Measurements from ENCODE around the gene UIMC1. TPM values are rescaled to one million over a fixed set of nuclear protein-coding genes. Genes with fewer than 3 reads are reported as not detected.
"Not testable (repeated sequence)": the region's sequence is repeated elsewhere in the genome, so short reads cannot be mapped to it uniquely, and the experiment has no call there.

Gene UIMC1
- total and polyA plus RNA-seq, 2 donors = 44.4 to 51.8 TPM

GRCh38 chr5:176999526-176999925 lies 7.1 kb downstream of the UIMC1 start:
- H3K36me3 ChIP-seq (ENCODE audit: control insufficient read depth in 2 of 2, insufficient read depth in 2 of 2, low read length in 1 of 2) = peaks cover 0 to 11% of the 10 kb centered on the region in 2 donors
- not testable (repeated sequence) for H3K9me3 ChIP-seq (ENCODE audit: control insufficient read depth in 2 of 2, insufficient read depth in 1 of 2, low read length in 1 of 2); H3K27me3 ChIP-seq (ENCODE audit: control insufficient read depth in 2 of 2, insufficient read depth in 1 of 2, low read length in 1 of 2); H3K27ac ChIP-seq (ENCODE audit: low read depth in 1 of 2, low read length in 1 of 2); DNase-seq (ENCODE audit: low read depth in 6 of 9, low spot score in 9 of 9); H3K4me3 ChIP-seq (ENCODE audit: low read length in 2 of 2)
- peaks cover 5 to 13% of the 10 kb centered on the region in 2 donors for H3K4me1 ChIP-seq (ENCODE audit: control insufficient read depth in 2 of 2, insufficient read depth in 2 of 2, low read length in 2 of 2)

DNA sequence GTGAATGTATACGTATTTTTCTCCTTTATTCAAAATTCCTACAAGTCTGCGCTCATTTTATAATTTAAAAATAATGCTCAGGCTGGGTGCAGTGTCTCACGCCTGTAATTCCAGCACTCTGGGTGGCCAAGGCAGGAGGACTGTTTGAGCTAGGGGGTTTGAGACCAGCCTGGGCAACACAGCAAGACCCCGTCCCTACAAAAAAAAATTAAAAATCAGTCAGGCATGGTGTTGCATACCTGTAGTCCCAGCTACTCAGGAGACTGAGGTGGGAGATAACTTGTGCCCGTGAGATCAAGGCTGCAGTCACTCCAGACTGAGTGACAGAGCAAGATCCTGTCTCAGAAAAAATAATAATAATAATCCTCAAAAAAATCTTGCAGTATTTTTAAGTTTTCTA lies 7.8 kb downstream of the UIMC1 start:
- Histone ChIP-seq H3K27ac (ENCODE audit: low read depth in 1 of 2, low read length in 1 of 2) (no peak overlapping the region), H3K27me3 (ENCODE audit: control insufficient read depth in 2 of 2, insufficient read depth in 1 of 2, low read length in 1 of 2) (no peaks in the 10 kb centered on the region), H3K9me3 (ENCODE audit: control insufficient read depth in 2 of 2, insufficient read depth in 1 of 2, low read length in 1 of 2) (peaks cover 0 to 10% of the 10 kb centered on the region in 2 donors), H3K4me1 (ENCODE audit: control insufficient read depth in 2 of 2, insufficient read depth in 2 of 2, low read length in 2 of 2) (peaks cover 2 to 12% of the 10 kb centered on the region in 2 donors), H3K36me3 (ENCODE audit: control insufficient read depth in 2 of 2, insufficient read depth in 2 of 2, low read length in 1 of 2) (peaks cover 0 to 9% of the 10 kb centered on the region in 2 donors), H3K4me3 (ENCODE audit: low read length in 2 of 2) (no peak overlapping the region)
- no peak for DNase-seq (ENCODE audit: low read depth in 6 of 9, low spot score in 9 of 9)
- 99% methylated on average over 5 of the region's 5 CpGs for WGBS

DNA sequence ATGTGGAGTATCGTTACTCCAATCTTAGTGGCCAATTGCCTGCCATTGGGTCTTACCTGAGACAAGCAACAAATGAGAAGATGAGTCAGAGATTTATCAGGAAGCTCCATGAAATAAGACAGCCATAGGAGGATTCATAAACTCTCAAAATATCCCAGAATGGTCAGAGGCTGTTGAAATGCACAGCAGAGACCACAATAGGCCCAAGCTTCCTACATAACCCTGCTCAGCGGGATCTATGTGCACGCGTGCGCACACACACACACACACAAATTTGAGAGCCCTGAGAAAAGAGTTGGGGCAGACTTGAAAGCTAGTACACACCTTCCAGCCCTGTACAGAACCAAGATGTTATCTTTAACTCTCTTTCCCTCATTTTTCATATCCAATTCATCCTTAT lies 9.8 kb downstream of the UIMC1 start:
- H3K4me3 ChIP-seq (ENCODE audit: low read length in 2 of 2) = no peak overlapping the region
- 97% methylated on average over 5 of the region's 5 CpGs for WGBS
- peaks cover 0 to 10% of the 10 kb centered on the region in 2 donors for H3K9me3 ChIP-seq (ENCODE audit: control insufficient read depth in 2 of 2, insufficient read depth in 1 of 2, low read length in 1 of 2)
- peaks cover 0 to 9% of the 10 kb centered on the region in 2 donors for H3K4me1 ChIP-seq (ENCODE audit: control insufficient read depth in 2 of 2, insufficient read depth in 2 of 2, low read length in 2 of 2)
- no peak overlapping the region for H3K27ac ChIP-seq (ENCODE audit: low read depth in 1 of 2, low read length in 1 of 2)
- H3K27me3 ChIP-seq (ENCODE audit: control insufficient read depth in 2 of 2, insufficient read depth in 1 of 2, low read length in 1 of 2) = no peaks in the 10 kb centered on the region
- no peak for DNase-seq (ENCODE audit: low read depth in 6 of 9, low spot score in 9 of 9)
- H3K36me3 ChIP-seq (ENCODE audit: control insufficient read depth in 2 of 2, insufficient read depth in 2 of 2, low read length in 1 of 2) = peaks cover 0 to 6% of the 10 kb centered on the region in 2 donors

- Histone ChIP-seq H3K9me3 (ENCODE audit: control insufficient read depth in 2 of 2, insufficient read depth in 1 of 2, low read length in 1 of 2) (peaks cover 0 to 10% of the 10 kb centered on the region in 2 donors), H3K4me3 (ENCODE audit: low read length in 2 of 2) (no peak overlapping the region)
These were observed 10.4 kb downstream of the UIMC1 start for GRCh38 chr5:176995896-176996767.

GRCh38 chr5:176995122-176995490 lies 11.5 kb downstream of the UIMC1 start:
- H3K9me3 ChIP-seq (ENCODE audit: control insufficient read depth in 2 of 2, insufficient read depth in 1 of 2, low read length in 1 of 2) = peaks cover 0 to 10% of the 10 kb centered on the region in 2 donors
- no peaks in the 10 kb centered on the region for H3K27me3 ChIP-seq (ENCODE audit: control insufficient read depth in 2 of 2, insufficient read depth in 1 of 2, low read length in 1 of 2)
- no peak for DNase-seq (ENCODE audit: low read depth in 6 of 9, low spot score in 9 of 9)
- H3K4me1 ChIP-seq (ENCODE audit: control insufficient read depth in 2 of 2, insufficient read depth in 2 of 2, low read length in 2 of 2) = peaks cover 0 to 9% of the 10 kb centered on the region in 2 donors
- peak overlapping the region in 1 of 2 donors; percentile 36 for H3K27ac ChIP-seq (ENCODE audit: low read depth in 1 of 2, low read length in 1 of 2)
- no peak overlapping the region for H3K4me3 ChIP-seq (ENCODE audit: low read length in 2 of 2)
- H3K36me3 ChIP-seq (ENCODE audit: control insufficient read depth in 2 of 2, insufficient read depth in 2 of 2, low read length in 1 of 2) = peaks cover 0 to 3% of the 10 kb centered on the region in 2 donors
- WGBS = 97% methylated on average over 3 of the region's 3 CpGs

More at GRCh38 chr5:176995896-176996767, 10.4 kb downstream of the UIMC1 start:
- Histone ChIP-seq H3K27me3 (ENCODE audit: control insufficient read depth in 2 of 2, insufficient read depth in 1 of 2, low read length in 1 of 2) (no peaks in the 10 kb centered on the region), H3K36me3 (ENCODE audit: control insufficient read depth in 2 of 2, insufficient read depth in 2 of 2, low read length in 1 of 2) (peaks cover 0 to 3% of the 10 kb centered on the region in 2 donors), H3K4me1 (ENCODE audit: control insufficient read depth in 2 of 2, insufficient read depth in 2 of 2, low read length in 2 of 2) (peaks cover 0 to 9% of the 10 kb centered on the region in 2 donors), H3K27ac (ENCODE audit: low read depth in 1 of 2, low read length in 1 of 2) (no peak overlapping the region)
- no peak for DNase-seq (ENCODE audit: low read depth in 6 of 9, low spot score in 9 of 9)
- 82% methylated on average over 4 of the region's 4 CpGs for WGBS

GRCh38 chr5:176994460-176995121 lies 12.0 kb downstream of the UIMC1 start:
- Histone ChIP-seq H3K27ac (ENCODE audit: low read depth in 1 of 2, low read length in 1 of 2) (peak overlapping the region in 1 of 2 donors; percentile 36), H3K36me3 (ENCODE audit: control insufficient read depth in 2 of 2, insufficient read depth in 2 of 2, low read length in 1 of 2) (peaks cover 0 to 3% of the 10 kb centered on the region in 2 donors), H3K4me1 (ENCODE audit: control insufficient read depth in 2 of 2, insufficient read depth in 2 of 2, low read length in 2 of 2) (peaks cover 0 to 9% of the 10 kb centered on the region in 2 donors), H3K27me3 (ENCODE audit: control insufficient read depth in 2 of 2, insufficient read depth in 1 of 2, low read length in 1 of 2) (no peaks in the 10 kb centered on the region), H3K4me3 (ENCODE audit: low read length in 2 of 2) (no peak overlapping the region), H3K9me3 (ENCODE audit: control insufficient read depth in 2 of 2, insufficient read depth in 1 of 2, low read length in 1 of 2) (peaks cover 0 to 10% of the 10 kb centered on the region in 2 donors)
- DNase-seq (ENCODE audit: low read depth in 6 of 9, low spot score in 9 of 9) = no peak
- 83% methylated on average over 7 of the region's 7 CpGs for WGBS

DNA sequence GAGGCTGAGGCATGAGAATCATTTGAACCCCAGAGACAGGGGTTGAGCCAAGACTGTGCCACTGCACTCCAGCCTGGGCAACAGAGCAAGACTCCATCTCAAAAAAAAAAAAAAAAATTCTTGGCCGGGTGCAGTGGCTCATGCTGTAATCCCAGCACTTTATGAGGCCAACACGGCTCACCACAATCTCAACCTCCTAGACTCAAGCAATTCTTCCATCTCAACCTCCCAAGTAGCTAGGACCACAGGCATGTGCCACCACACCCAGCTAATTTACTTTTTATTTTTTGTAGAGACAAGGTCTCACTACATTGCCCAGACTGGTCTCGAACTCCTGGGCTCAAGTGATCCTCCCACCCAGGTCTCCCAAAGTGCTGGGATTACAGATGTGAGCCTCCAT lies 13.5 kb downstream of the UIMC1 start:
- H3K36me3 ChIP-seq (ENCODE audit: control insufficient read depth in 2 of 2, insufficient read depth in 2 of 2, low read length in 1 of 2); H3K27me3 ChIP-seq (ENCODE audit: control insufficient read depth in 2 of 2, insufficient read depth in 1 of 2, low read length in 1 of 2); H3K9me3 ChIP-seq (ENCODE audit: control insufficient read depth in 2 of 2, insufficient read depth in 1 of 2, low read length in 1 of 2); H3K27ac ChIP-seq (ENCODE audit: low read depth in 1 of 2, low read length in 1 of 2); H3K4me3 ChIP-seq (ENCODE audit: low read length in 2 of 2); DNase-seq (ENCODE audit: low read depth in 6 of 9, low spot score in 9 of 9); H3K4me1 ChIP-seq (ENCODE audit: control insufficient read depth in 2 of 2, insufficient read depth in 2 of 2, low read length in 2 of 2): not testable (repeated sequence)
- 98% methylated on average over 3 of the region's 3 CpGs for WGBS

GRCh38 chr5:176987583-176987982 lies 19.0 kb downstream of the UIMC1 start:
- peaks cover 19 to 29% of the 10 kb centered on the region in 2 donors for H3K4me1 ChIP-seq (ENCODE audit: control insufficient read depth in 2 of 2, insufficient read depth in 2 of 2, low read length in 2 of 2)

DNA sequence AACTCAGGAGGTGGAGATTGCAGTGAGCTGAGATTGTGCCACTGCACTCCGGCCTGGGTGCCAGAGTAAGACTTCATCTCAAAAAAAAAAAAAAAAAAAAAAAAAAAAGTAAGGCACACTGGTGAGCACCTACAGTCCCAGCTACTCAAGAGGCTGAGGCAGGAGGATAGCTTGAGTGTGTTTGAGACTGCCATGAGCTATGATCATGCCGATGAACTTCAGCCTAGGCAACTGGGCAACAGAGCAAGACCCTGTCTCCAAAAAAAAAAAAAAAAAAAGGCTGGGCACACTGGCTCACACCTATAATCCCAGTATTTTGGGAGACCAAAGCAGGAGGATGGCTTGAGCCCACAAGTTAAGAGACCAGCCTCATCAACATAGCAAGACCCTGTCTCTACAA lies 20.3 kb downstream of the UIMC1 start:
- no peak for DNase-seq (ENCODE audit: low read depth in 6 of 9, low spot score in 9 of 9)
- H3K9me3 ChIP-seq (ENCODE audit: control insufficient read depth in 2 of 2, insufficient read depth in 1 of 2, low read length in 1 of 2) = peaks cover 0 to 8% of the 10 kb centered on the region in 2 donors
- peaks cover 19 to 29% of the 10 kb centered on the region in 2 donors for H3K4me1 ChIP-seq (ENCODE audit: control insufficient read depth in 2 of 2, insufficient read depth in 2 of 2, low read length in 2 of 2)
- whole genome bisulfite sequencing = 92% methylated on average over 2 of the region's 2 CpGs
- no peak overlapping the region for H3K4me3 ChIP-seq (ENCODE audit: low read length in 2 of 2)
- H3K27ac ChIP-seq (ENCODE audit: low read depth in 1 of 2, low read length in 1 of 2) = peak overlapping the region; percentile 36 to 86
- H3K27me3 ChIP-seq (ENCODE audit: control insufficient read depth in 2 of 2, insufficient read depth in 1 of 2, low read length in 1 of 2) = no peaks in the 10 kb centered on the region
- H3K36me3 ChIP-seq (ENCODE audit: control insufficient read depth in 2 of 2, insufficient read depth in 2 of 2, low read length in 1 of 2) = peaks cover 3 to 11% of the 10 kb centered on the region in 2 donors

More at GRCh38 chr5:176987583-176987982, 19.0 kb downstream of the UIMC1 start:
- Histone ChIP-seq H3K36me3 (ENCODE audit: control insufficient read depth in 2 of 2, insufficient read depth in 2 of 2, low read length in 1 of 2) (peaks cover 0 to 3% of the 10 kb centered on the region in 2 donors), H3K9me3 (ENCODE audit: control insufficient read depth in 2 of 2, insufficient read depth in 1 of 2, low read length in 1 of 2) (peaks cover 0 to 8% of the 10 kb centered on the region in 2 donors), H3K4me3 (ENCODE audit: low read length in 2 of 2) (no peak overlapping the region), H3K27me3 (ENCODE audit: control insufficient read depth in 2 of 2, insufficient read depth in 1 of 2, low read length in 1 of 2) (no peaks in the 10 kb centered on the region), H3K27ac (ENCODE audit: low read depth in 1 of 2, low read length in 1 of 2) (no peak overlapping the region)
- no peak for DNase-seq (ENCODE audit: low read depth in 6 of 9, low spot score in 9 of 9)
- WGBS = over 99% methylated on average over 3 of the region's 3 CpGs
